ENCODE measurements around the gene VDAC1.

VDAC1 gene

GRCh38 chr5:134024811-134025210 is 20.0 kb upstream of the VDAC1 start:
- DNase-seq: no peak

- no peak for DNase-seq
Observed at GRCh38 chr5:134022333-134022732, 17.6 kb upstream of the VDAC1 start.

GRCh38 chr5:134020188-134020587 is 15.4 kb upstream of the VDAC1 start:
- DNase-seq: no peak

GRCh38 chr5:134019636-134020035 is 14.9 kb upstream of the VDAC1 start:
- DNase-seq: no peak

- no peak for DNase-seq
Observed at GRCh38 chr5:134018986-134019316, 14.2 kb upstream of the VDAC1 start.

GRCh38 chr5:134018154-134018985 is 13.6 kb upstream of the VDAC1 start:
- DNase-seq: no peak

- no peak for DNase-seq
Observed at GRCh38 chr5:134008266-134008749, 3.5 kb upstream of the VDAC1 start.

GRCh38 chr5:134007581-134008265 is 2.9 kb upstream of the VDAC1 start:
- DNase-seq: no peak

- no peak for DNase-seq
Observed at GRCh38 chr5:134006115-134006514, 1.3 kb upstream of the VDAC1 start.

- DNase-seq: no peak
Observed at GRCh38 chr5:134005417-134006061, 764 bp upstream of the VDAC1 start.

- peak; percentile 10 to 49 (median 36) for DNase-seq
Observed at GRCh38 chr5:134003817-134004625, 754 bp downstream of the VDAC1 start.

- DNase-seq: peak in 1 of 5 experiments; percentile 21
Observed at GRCh38 chr5:134003064-134003816, 1.5 kb downstream of the VDAC1 start.

- DNase-seq: no peak
Observed at GRCh38 chr5:134001938-134002731, 2.6 kb downstream of the VDAC1 start.

- no peak for DNase-seq
Observed at GRCh38 chr5:134000696-134001453, 3.9 kb downstream of the VDAC1 start.

GRCh38 chr5:134000091-134000511 is 4.7 kb downstream of the VDAC1 start:
- no peak for DNase-seq

GRCh38 chr5:133998807-133999206 is 6.0 kb downstream of the VDAC1 start:
- DNase-seq: no peak

GRCh38 chr5:133998042-133998441 is 6.7 kb downstream of the VDAC1 start:
- no peak for DNase-seq

GRCh38 chr5:133996683-133997252 is 8.0 kb downstream of the VDAC1 start:
- DNase-seq: peak in 1 of 5 experiments; percentile 18

- no peak for DNase-seq
Observed at GRCh38 chr5:133995883-133996563, 8.8 kb downstream of the VDAC1 start.
